NOMO-1 treated with DMSO at 0.1 percent for 48 hours (cell line): Measurements from ENCODE around the gene TMTC2.
"Not testable (repeated sequence)": the region's sequence is repeated elsewhere in the genome, so short reads cannot be mapped to it uniquely, and the experiment has no call there.

Experiments used
- DNase-seq: peaks from one replicate; lab custom pipeline; 2025; ENCODE audit not compliant: unreplicated experiment; lab: John Stamatoyannopoulos, UW

The TMTC2 gene

GRCh38 chr12:82723891-82724290, 37.2 kb downstream of the TMTC2 start:
- DNase-seq = no peak

- DNase-seq = no peak
Observed at GRCh38 chr12:82725741-82726140, 39.0 kb downstream of the TMTC2 start.

- no peak for DNase-seq
Observed at GRCh38 chr12:82727886-82728285, 41.2 kb downstream of the TMTC2 start.

GRCh38 chr12:82728710-82729109, 42.0 kb downstream of the TMTC2 start:
- no peak for DNase-seq

- DNase-seq = no peak
Observed at GRCh38 chr12:82730953-82731459, 44.3 kb downstream of the TMTC2 start.

GRCh38 chr12:82740129-82741000, 53.7 kb downstream of the TMTC2 start:
- DNase-seq = no peak

- no peak for DNase-seq
Observed at GRCh38 chr12:82745063-82745674, 58.5 kb downstream of the TMTC2 start.

- DNase-seq = no peak
Observed at GRCh38 chr12:82745807-82746206, 59.1 kb downstream of the TMTC2 start.

- no peak for DNase-seq
Observed at GRCh38 chr12:82746668-82747067, 60.0 kb downstream of the TMTC2 start.

- no peak for DNase-seq
Observed at GRCh38 chr12:82749015-82749414, 62.3 kb downstream of the TMTC2 start.

GRCh38 chr12:82754856-82755255, 68.2 kb downstream of the TMTC2 start:
- DNase-seq = no peak

- no peak for DNase-seq
Observed at GRCh38 chr12:82756303-82756702, 69.6 kb downstream of the TMTC2 start.

GRCh38 chr12:82757059-82757458, 70.4 kb downstream of the TMTC2 start:
- no peak for DNase-seq

GRCh38 chr12:82757656-82758055, 71.0 kb downstream of the TMTC2 start:
- DNase-seq = no peak

GRCh38 chr12:82758749-82759330, 72.1 kb downstream of the TMTC2 start:
- DNase-seq = no peak

GRCh38 chr12:82760423-82760822, 73.7 kb downstream of the TMTC2 start:
- no peak for DNase-seq

GRCh38 chr12:82765206-82765605, 78.5 kb downstream of the TMTC2 start:
- not testable (repeated sequence) for DNase-seq

- no peak for DNase-seq
Observed at GRCh38 chr12:82765971-82766705, 79.4 kb downstream of the TMTC2 start.

- DNase-seq = no peak
Observed at GRCh38 chr12:82774666-82775065, 88.0 kb downstream of the TMTC2 start.

GRCh38 chr12:82780517-82780916, 93.8 kb downstream of the TMTC2 start:
- DNase-seq = no peak

GRCh38 chr12:82781309-82781997, 94.7 kb downstream of the TMTC2 start:
- DNase-seq = no peak
